WERI-Rb-1 (cell line): ENCODE measurements around the gene USP15.

ENCODE experiments used
- DNase-seq: peaks from one replicate; pipeline ENCODE4 v3.0.0-alpha.2; 2020
- H3K27ac ChIP-seq: fragments of 250-450 bp; sonication (Bioruptor Pico); 2 replicates; pipeline ENCODE4 v1.5.1; 2020; ENCODE audit warnings: mild to moderate bottlenecking, moderate library complexity
- H3K27me3 ChIP-seq: fragments of 250-450 bp; sonication (Bioruptor Pico); 2 replicates; pipeline ENCODE4 v1.5.1; 2021; ENCODE audit warnings: mild to moderate bottlenecking, low read depth, moderate library complexity; ENCODE audit not compliant: insufficient read depth, severe bottlenecking
- H3K36me3 ChIP-seq: fragments of 250-450 bp; sonication (Bioruptor Pico); 2 replicates; pipeline ENCODE4 v1.5.1; 2020; ENCODE audit warnings: mild to moderate bottlenecking, moderate library complexity
- H3K4me3 ChIP-seq: 2 replicates; pipeline ENCODE4 v1.5.1; 2011; ENCODE audit warnings: low read depth, mild to moderate bottlenecking, control low read depth, low read length
- H3K9me3 ChIP-seq: fragments of 250-450 bp; sonication (Bioruptor Pico); 2 replicates; pipeline ENCODE4 v1.5.1; 2021; ENCODE audit warnings: mild to moderate bottlenecking, moderate library complexity; ENCODE audit not compliant: severe bottlenecking
- CTCF ChIP-seq: IDR thresholded peaks from 2 replicates; pipeline ENCODE4 v1.5.1; 2011; ENCODE audit warnings: low read depth, mild to moderate bottlenecking, control low read depth, inconsistent platforms, low read length

USP15 gene

DNA sequence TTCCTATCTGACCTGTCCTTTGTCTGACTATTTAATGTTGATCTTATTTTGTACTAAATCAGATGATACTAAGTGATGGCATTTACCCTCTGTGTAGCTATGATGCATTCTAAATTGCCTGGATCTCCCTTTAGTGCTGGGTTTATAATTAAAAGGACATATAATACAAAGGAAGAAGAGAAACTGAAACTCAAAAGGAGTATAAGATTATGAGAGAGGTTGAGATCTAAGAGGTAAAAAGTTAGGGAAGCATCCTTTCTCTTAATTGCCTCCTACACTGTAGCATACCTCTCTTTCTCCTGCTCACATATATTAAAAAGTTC is 119.5 kb downstream of the USP15 start:
- Histone ChIP-seq H3K27me3 (no peaks in the 10 kb centered on the region), H3K9me3 (no peaks in the 10 kb centered on the region), H3K36me3 (peaks cover 7% of the 10 kb centered on the region), H3K4me3 (no peak overlapping the region), H3K27ac (no peak overlapping the region)
- no peak for DNase-seq
- no peak for TF ChIP-seq CTCF

- no peak overlapping the region for H3K27ac ChIP-seq
- H3K36me3 ChIP-seq, result peaks cover 11% of the 10 kb centered on the region
- no peak for DNase-seq
- H3K4me3 ChIP-seq, result no peak overlapping the region
- no peaks in the 10 kb centered on the region for H3K27me3 ChIP-seq
- H3K9me3 ChIP-seq, result no peaks in the 10 kb centered on the region
- TF ChIP-seq CTCF, result no peak
Observed at GRCh38 chr12:62382526-62382925, 122.3 kb downstream of the USP15 start.

DNA sequence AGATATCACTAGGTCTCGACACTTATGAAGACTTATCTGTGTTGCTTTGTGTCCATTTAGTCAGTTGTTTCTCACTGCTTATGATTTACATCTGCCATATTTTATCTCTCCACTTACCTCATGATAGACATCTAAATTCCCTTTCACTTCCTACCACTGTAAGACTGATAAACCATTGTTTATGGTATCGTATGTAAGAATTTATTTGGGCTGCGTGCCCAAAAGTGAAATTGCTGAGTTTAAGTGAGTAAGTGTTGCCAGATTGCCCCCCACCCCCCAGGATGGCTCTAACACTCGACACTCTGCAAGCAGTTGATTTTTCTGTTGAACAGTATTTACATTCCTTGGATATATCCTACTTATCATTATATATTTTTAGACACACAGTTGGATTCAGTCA is 136.5 kb downstream of the USP15 start:
- Histone ChIP-seq H3K27me3 (no peaks in the 10 kb centered on the region), H3K4me3 (no peak overlapping the region), H3K9me3 (no peaks in the 10 kb centered on the region), H3K27ac (no peak overlapping the region), H3K36me3 (peaks cover 32% of the 10 kb centered on the region)
- TF ChIP-seq CTCF, result no peak
- no peak for DNase-seq

DNA sequence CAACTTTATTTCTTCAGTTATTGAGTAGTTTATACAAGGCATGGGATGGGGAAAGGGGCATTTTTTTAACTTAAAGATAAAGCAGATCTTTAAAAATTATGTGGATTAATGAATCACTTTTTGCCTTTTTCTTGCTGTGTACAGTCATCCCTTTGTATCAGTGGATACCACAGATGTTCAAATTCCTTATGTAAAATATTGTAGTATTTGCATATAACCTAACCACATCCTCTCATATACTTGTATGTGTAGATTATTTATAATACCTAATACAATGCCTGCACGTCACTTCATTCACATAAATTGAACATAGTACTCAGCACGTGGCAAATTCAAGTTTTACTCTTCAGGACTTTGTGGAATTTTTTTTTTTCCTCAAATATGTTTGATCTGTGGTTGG is 139.9 kb downstream of the USP15 start:
- H3K27me3 ChIP-seq, result no peaks in the 10 kb centered on the region
- no peak overlapping the region for H3K27ac ChIP-seq
- no peak for TF ChIP-seq CTCF
- no peaks in the 10 kb centered on the region for H3K9me3 ChIP-seq
- H3K4me3 ChIP-seq, result no peak overlapping the region
- H3K36me3 ChIP-seq, result peaks cover 12% of the 10 kb centered on the region
- DNase-seq, result no peak

DNA sequence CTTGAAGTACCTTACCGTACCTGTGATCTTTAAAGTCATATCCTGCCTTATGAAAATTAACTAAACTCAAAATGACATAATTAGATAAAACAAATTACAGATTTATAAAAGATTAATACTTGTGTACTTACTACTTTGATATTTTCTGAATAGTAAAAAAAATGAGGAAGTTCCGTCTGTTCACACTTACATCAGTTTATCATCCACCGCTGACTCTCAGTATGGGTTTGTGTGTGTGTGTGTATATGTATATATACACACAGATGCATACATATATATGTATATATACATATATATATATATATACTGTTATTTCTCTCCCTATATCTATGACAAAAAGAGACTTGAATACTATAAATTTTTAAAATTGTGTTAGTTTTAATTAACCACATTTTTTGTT is 141.4 kb downstream of the USP15 start:
- Histone ChIP-seq H3K27ac (no peak overlapping the region), H3K27me3 (no peaks in the 10 kb centered on the region), H3K9me3 (no peaks in the 10 kb centered on the region), H3K36me3 (peaks cover 7% of the 10 kb centered on the region), H3K4me3 (no peak overlapping the region)
- TF ChIP-seq CTCF, result no peak
- DNase-seq, result no peak

GRCh38 chr12:62403031-62403430 is 142.8 kb downstream of the USP15 start:
- Histone ChIP-seq H3K36me3 (peaks cover 3% of the 10 kb centered on the region), H3K27me3 (no peaks in the 10 kb centered on the region), H3K4me3 (no peak overlapping the region), H3K9me3 (no peaks in the 10 kb centered on the region), H3K27ac (no peak overlapping the region)
- no peak for TF ChIP-seq CTCF
- DNase-seq, result no peak
